ENCODE results near the gene CASZ1. TPM values are rescaled to one million over a fixed set of nuclear protein-coding genes. Genes with fewer than 3 reads are reported as not detected.

CASZ1 gene
- total and polyA plus RNA-seq, 2 donors (not counting 3 experiments of a cell fraction or from before 2014, with no cell fraction given): 1.5 to 5.2 TPM

DNA sequence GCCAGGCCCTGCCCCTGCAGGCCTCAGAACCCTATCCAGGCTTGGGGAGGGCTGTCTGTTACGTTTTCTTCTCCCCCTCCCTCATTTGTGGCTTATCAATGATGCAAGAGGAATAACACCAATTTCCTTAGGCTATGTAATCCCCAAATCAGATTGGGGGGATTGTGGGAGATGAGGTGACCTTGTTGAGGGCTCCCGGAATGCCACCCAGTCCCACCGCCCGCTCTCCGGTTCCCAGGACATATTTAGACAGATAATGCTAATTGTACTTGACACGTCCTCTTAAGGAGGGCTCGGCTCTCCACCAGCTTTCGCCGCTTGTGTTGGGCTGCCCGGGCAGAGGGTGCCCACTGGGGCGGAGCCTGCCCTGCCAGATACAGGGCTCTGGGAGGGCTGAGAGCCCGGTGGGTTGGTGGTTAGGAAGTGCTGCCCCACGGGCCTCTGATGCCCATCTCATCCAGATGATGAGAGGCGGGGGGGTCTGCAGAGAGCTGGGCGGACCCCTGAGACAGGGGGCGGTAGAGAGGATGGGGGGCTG is 90.0 kb downstream of the CASZ1 start:
- CTCF ChIA-PET: interaction anchor here (0.6 kb wide), 1 partner anchor 20 kb away, joined by 3 read pairs; no protein-coding TSS in a partner anchor
- intact Hi-C loops (cut with micrococcal nuclease): no loop called here
- FAIRE-seq (no peak), DNase-seq (ENCODE audit: low read depth, low spot score) (no peak)
- no peaks in the 10 kb centered on the region for H3K4me1 ChIP-seq (ENCODE audit: control insufficient read depth, extremely low read depth, insufficient read depth, low read length)
- H2AFZ ChIP-seq (ENCODE audit: low read depth, low read length): no peak overlapping the region
- H3K36me3 ChIP-seq (ENCODE audit: control insufficient read depth in 2 of 2, extremely low read depth in 1 of 2, insufficient read depth in 2 of 2, low read length in 2 of 2): no peaks in the 10 kb centered on the region
- H3K4me3 ChIP-seq (replicated peaks in 1 of 3; ENCODE audit: insufficient read depth in 1 of 3, low read depth in 1 of 3, low read length in 3 of 3): no peak overlapping the region
- no peak overlapping the region for H3K9ac ChIP-seq (replicated peaks; ENCODE audit: extremely low read depth, insufficient read depth, low read length)
- dilution Hi-C loops (cut with MboI; ENCODE audit: extremely low pct_ligation_motif_present, low sequenced_read_pairs): no loop called here
- POLR2A ChIA-PET: no interaction called here
- no peak overlapping the region for H3K27ac ChIP-seq (ENCODE audit: insufficient read depth, low read depth, low read length)
- no TSS peak for BruUV-seq (replicated peaks)
- H3K79me2 ChIP-seq (ENCODE audit: control insufficient read depth, insufficient read depth, low read length): no peaks in the 10 kb centered on the region
- no peak overlapping the region for H3K4me2 ChIP-seq (ENCODE audit: insufficient read depth, low read length)
- H3K9me1 ChIP-seq (replicated peaks; ENCODE audit: control insufficient read depth, extremely low read depth, insufficient read depth, low read length): no peaks in the 10 kb centered on the region
- peaks cover 0 to 5% of the 10 kb centered on the region in 2 experiments for H3K27me3 ChIP-seq (ENCODE audit: control insufficient read depth in 2 of 2, insufficient read depth in 2 of 2, low read length in 2 of 2)
- no peaks in the 10 kb centered on the region for H3K9me3 ChIP-seq (replicated peaks; ENCODE audit: control insufficient read depth, insufficient read depth, low read length)
- H4K20me1 ChIP-seq (replicated peaks; ENCODE audit: control insufficient read depth, extremely low read depth, insufficient read depth, low read length): no peaks in the 10 kb centered on the region
- no peak for TF ChIP-seq POLR2A (IDR thresholded peaks at IDR 0.05; ENCODE audit: low read depth, low read length)
- no peak for TF ChIP-seq FOS (IDR thresholded peaks at IDR 0.05; ENCODE audit: borderline replicate concordance, insufficient read depth, low read length)
- no peak for TF ChIP-seq EZH2 (IDR thresholded peaks at IDR 0.05; ENCODE audit: borderline replicate concordance, low read depth, low read length, severe bottlenecking)
- TF ChIP-seq MAX (IDR thresholded peaks at IDR 0.05; ENCODE audit: insufficient read depth, insufficient read length): no peak
- TF ChIP-seq, protein P1, sequence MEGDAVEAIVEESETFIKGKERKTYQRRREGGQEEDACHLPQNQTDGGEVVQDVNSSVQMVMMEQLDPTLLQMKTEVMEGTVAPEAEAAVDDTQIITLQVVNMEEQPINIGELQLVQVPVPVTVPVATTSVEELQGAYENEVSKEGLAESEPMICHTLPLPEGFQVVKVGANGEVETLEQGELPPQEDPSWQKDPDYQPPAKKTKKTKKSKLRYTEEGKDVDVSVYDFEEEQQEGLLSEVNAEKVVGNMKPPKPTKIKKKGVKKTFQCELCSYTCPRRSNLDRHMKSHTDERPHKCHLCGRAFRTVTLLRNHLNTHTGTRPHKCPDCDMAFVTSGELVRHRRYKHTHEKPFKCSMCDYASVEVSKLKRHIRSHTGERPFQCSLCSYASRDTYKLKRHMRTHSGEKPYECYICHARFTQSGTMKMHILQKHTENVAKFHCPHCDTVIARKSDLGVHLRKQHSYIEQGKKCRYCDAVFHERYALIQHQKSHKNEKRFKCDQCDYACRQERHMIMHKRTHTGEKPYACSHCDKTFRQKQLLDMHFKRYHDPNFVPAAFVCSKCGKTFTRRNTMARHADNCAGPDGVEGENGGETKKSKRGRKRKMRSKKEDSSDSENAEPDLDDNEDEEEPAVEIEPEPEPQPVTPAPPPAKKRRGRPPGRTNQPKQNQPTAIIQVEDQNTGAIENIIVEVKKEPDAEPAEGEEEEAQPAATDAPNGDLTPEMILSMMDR (IDR thresholded peaks at IDR 0.05; ENCODE audit: extremely low read depth in 1 of 2, insufficient read depth in 1 of 2, low read depth in 1 of 2, low read length in 2 of 2): no peak
- TF ChIP-seq JUN (IDR thresholded peaks at IDR 0.05; ENCODE audit: borderline replicate concordance, insufficient read depth, insufficient read length, low read depth): no peak
